Karpas-422 (cell line): Measurements from ENCODE around the gene RBBP6. TPM values are rescaled to one million over a fixed set of nuclear protein-coding genes. Genes with fewer than 3 reads are reported as not detected.

Source experiments
- DNase-seq: peaks from one replicate; pipeline ENCODE4 v3.0.0-alpha.2; 2015
- H2AFZ ChIP-seq: fragments of 200-600 bp; sonication (generic); 2 replicates; pipeline ENCODE4 v1.6.1; 2014; ENCODE audit warnings: antibody characterized with exemption, low read length, mixed read lengths
- H3K27ac ChIP-seq: fragments of 200-600 bp; sonication (generic); 2 replicates; pipeline ENCODE4 v1.5.1; 2014; ENCODE audit warnings: mild to moderate bottlenecking, low read length, moderate library complexity
- H3K27me3 ChIP-seq: fragments of 200-600 bp; sonication (generic); 2 replicates; pipeline ENCODE4 v1.6.1; 2014; ENCODE audit warnings: low read length, mixed read lengths
- H3K36me3 ChIP-seq: fragments of 200-600 bp; sonication (generic); 2 replicates; pipeline ENCODE4 v1.6.1; 2014; ENCODE audit warnings: low read length, mixed read lengths; ENCODE audit not compliant: insufficient read depth
- H3K4me1 ChIP-seq: fragments of 200-600 bp; sonication (generic); 2 replicates; pipeline ENCODE4 v1.6.1; 2014; ENCODE audit warnings: mild to moderate bottlenecking, low read length, mixed read lengths
- H3K4me2 ChIP-seq: fragments of 200-600 bp; sonication (generic); 2 replicates; pipeline ENCODE4 v1.6.1; 2014; ENCODE audit warnings: low read length, low read depth, mild to moderate bottlenecking; ENCODE audit not compliant: poor library complexity, severe bottlenecking
- H3K4me3 ChIP-seq: fragments of 200-600 bp; sonication (generic); 2 replicates; pipeline ENCODE4 v1.5.1; 2014; ENCODE audit warnings: mild to moderate bottlenecking, antibody characterized with exemption, low read length, mixed read lengths
- H3K79me2 ChIP-seq: fragments of 200-600 bp; sonication (generic); 2 replicates; pipeline ENCODE4 v1.6.1; 2014; ENCODE audit warnings: mild to moderate bottlenecking, low read length, mixed read lengths
- H3K9ac ChIP-seq: fragments of 200-600 bp; sonication (generic); 2 replicates; pipeline ENCODE4 v1.6.0; 2014; ENCODE audit warnings: low read length
- H3K9me2 ChIP-seq: fragments of 200-600 bp; sonication (generic), shearing (Covaris generic); replicated peaks from 2 replicates; pipeline ENCODE4 v1.6.0; 2014; ENCODE audit warnings: mild to moderate bottlenecking, low read length, moderate library complexity; ENCODE audit not compliant: insufficient read depth
- H3K9me3 ChIP-seq: fragments of 300-700, 200-600 bp; sonication (generic); 2 replicates; pipeline ENCODE4 v1.6.1; 2014; ENCODE audit warnings: low read length, mixed read lengths
- H4K20me1 ChIP-seq: fragments of 200-600 bp; sonication (generic); 2 replicates; pipeline ENCODE4 v1.6.1; 2014; ENCODE audit warnings: mild to moderate bottlenecking, antibody characterized with exemption, low read length, low read depth; ENCODE audit not compliant: insufficient read depth
- total RNA-seq: library from RNA; depleted of rRNA; stranded (reverse); fragments of >200 nt; shearing (Covaris generic); gene quantifications from 2 replicates; pipeline ENCODE4 v1.2.3, GENCODE V29; 2014; ENCODE audit warnings: low replicate concordance

Gene RBBP6
- total RNA-seq, 1 experiment from 2014 or later: 45.5 TPM

- H3K4me2 ChIP-seq: no peak overlapping the region
- H3K36me3 ChIP-seq: no peaks in the 10 kb centered on the region
- H3K9me3 ChIP-seq: no peaks in the 10 kb centered on the region
- H2AFZ ChIP-seq: no peak overlapping the region
- no peak overlapping the region for H3K4me3 ChIP-seq
- H3K27me3 ChIP-seq: no peaks in the 10 kb centered on the region
- H3K9me2 ChIP-seq: no peaks in the 10 kb centered on the region
- DNase-seq: no peak
- no peaks in the 10 kb centered on the region for H3K4me1 ChIP-seq
- H3K79me2 ChIP-seq: no peaks in the 10 kb centered on the region
- H3K9ac ChIP-seq: no peak overlapping the region
- no peaks in the 10 kb centered on the region for H4K20me1 ChIP-seq
- no peak overlapping the region for H3K27ac ChIP-seq
Measured at GRCh38 chr16:24526701-24527495, 12.5 kb upstream of the RBBP6 start.

- no peaks in the 10 kb centered on the region for H4K20me1 ChIP-seq
- H3K4me2 ChIP-seq: no peak overlapping the region
- H3K9me2 ChIP-seq: no peaks in the 10 kb centered on the region
- no peaks in the 10 kb centered on the region for H3K4me1 ChIP-seq
- DNase-seq: no peak
- no peak overlapping the region for H2AFZ ChIP-seq
- no peak overlapping the region for H3K9ac ChIP-seq
- H3K27me3 ChIP-seq: no peaks in the 10 kb centered on the region
- H3K27ac ChIP-seq: no peak overlapping the region
- H3K36me3 ChIP-seq: no peaks in the 10 kb centered on the region
- no peaks in the 10 kb centered on the region for H3K79me2 ChIP-seq
- no peak overlapping the region for H3K4me3 ChIP-seq
- H3K9me3 ChIP-seq: no peaks in the 10 kb centered on the region
Measured at GRCh38 chr16:24531166-24531565, 8.2 kb upstream of the RBBP6 start.

- H3K9ac ChIP-seq: no peak overlapping the region
- H3K27ac ChIP-seq: no peak overlapping the region
- no peak for DNase-seq
- no peak overlapping the region for H3K4me2 ChIP-seq
- no peaks in the 10 kb centered on the region for H3K9me3 ChIP-seq
- peaks cover 3% of the 10 kb centered on the region for H3K79me2 ChIP-seq
- no peaks in the 10 kb centered on the region for H4K20me1 ChIP-seq
- no peaks in the 10 kb centered on the region for H3K36me3 ChIP-seq
- H3K27me3 ChIP-seq: no peaks in the 10 kb centered on the region
- H2AFZ ChIP-seq: no peak overlapping the region
- H3K4me3 ChIP-seq: no peak overlapping the region
- no peaks in the 10 kb centered on the region for H3K9me2 ChIP-seq
- peaks cover 6% of the 10 kb centered on the region for H3K4me1 ChIP-seq
Measured at GRCh38 chr16:24534620-24535019, 4.7 kb upstream of the RBBP6 start.

GRCh38 chr16:24535827-24536226 lies 3.5 kb upstream of the RBBP6 start:
- no peak overlapping the region for H3K4me3 ChIP-seq

GRCh38 chr16:24536671-24537070 lies 2.7 kb upstream of the RBBP6 start:
- H4K20me1 ChIP-seq: peaks cover 17% of the 10 kb centered on the region
- H2AFZ ChIP-seq: no peak overlapping the region
- H3K36me3 ChIP-seq: peaks cover 6% of the 10 kb centered on the region; the same call in 1 of the 2 replicates
- no peaks in the 10 kb centered on the region for H3K9me3 ChIP-seq
- H3K9me2 ChIP-seq: no peaks in the 10 kb centered on the region
- H3K27me3 ChIP-seq: no peaks in the 10 kb centered on the region
- DNase-seq: no peak
- H3K27ac ChIP-seq: no peak overlapping the region
- no peak overlapping the region for H3K9ac ChIP-seq
- H3K4me1 ChIP-seq: peaks cover 13% of the 10 kb centered on the region
- H3K79me2 ChIP-seq: peaks cover 23% of the 10 kb centered on the region
- H3K4me2 ChIP-seq: no peak overlapping the region
- H3K4me3 ChIP-seq: no peak overlapping the region

More at GRCh38 chr16:24535827-24536226, 3.5 kb upstream of the RBBP6 start:
- H3K4me1 ChIP-seq: peaks cover 6% of the 10 kb centered on the region
- H4K20me1 ChIP-seq: peaks cover 9% of the 10 kb centered on the region; the same call in 1 of the 2 replicates
- no peaks in the 10 kb centered on the region for H3K9me3 ChIP-seq
- no peak overlapping the region for H2AFZ ChIP-seq
- no peaks in the 10 kb centered on the region for H3K9me2 ChIP-seq
- no peak overlapping the region for H3K27ac ChIP-seq
- H3K27me3 ChIP-seq: no peaks in the 10 kb centered on the region
- H3K4me2 ChIP-seq: no peak overlapping the region
- peaks cover 15% of the 10 kb centered on the region for H3K79me2 ChIP-seq
- no peaks in the 10 kb centered on the region for H3K36me3 ChIP-seq
- H3K9ac ChIP-seq: no peak overlapping the region
- peak; percentile 66 for DNase-seq

- Histone ChIP-seq H3K27me3 (no peaks in the 10 kb centered on the region), H3K4me1 (peaks cover 23% of the 10 kb centered on the region), H3K36me3 (peaks cover 13% of the 10 kb centered on the region), H3K4me2 (no peak overlapping the region), H3K9me2 (no peaks in the 10 kb centered on the region), H2AFZ (no peak overlapping the region), H3K4me3 (no peak overlapping the region), H3K9ac (no peak overlapping the region), H3K9me3 (no peaks in the 10 kb centered on the region), H3K79me2 (peaks cover 34% of the 10 kb centered on the region), H3K27ac (no peak overlapping the region), H4K20me1 (peaks cover 28% of the 10 kb centered on the region)
- DNase-seq: peak; percentile 60
Measured at GRCh38 chr16:24537474-24538337, 1.7 kb upstream of the RBBP6 start.

- H3K4me3 ChIP-seq: peak overlapping the region; percentile 97
- no peaks in the 10 kb centered on the region for H3K9me2 ChIP-seq
- H3K4me2 ChIP-seq: peak overlapping the region; percentile 95
- peaks cover 21% of the 10 kb centered on the region for H3K36me3 ChIP-seq
- no peaks in the 10 kb centered on the region for H3K9me3 ChIP-seq
- peaks cover 45% of the 10 kb centered on the region for H3K79me2 ChIP-seq
- H3K27me3 ChIP-seq: no peaks in the 10 kb centered on the region
- H3K4me1 ChIP-seq: peaks cover 34% of the 10 kb centered on the region
- H2AFZ ChIP-seq: peak overlapping the region; percentile 95
- H3K9ac ChIP-seq: peak overlapping the region; percentile 99
- H4K20me1 ChIP-seq: peaks cover 39% of the 10 kb centered on the region
- H3K27ac ChIP-seq: no peak overlapping the region
- DNase-seq: no peak
Measured at GRCh38 chr16:24538756-24539294, 541 bp upstream of the RBBP6 start.
